ENCODE measurements around the gene EN1. TPM values are rescaled to one million over a fixed set of nuclear protein-coding genes. Genes with fewer than 3 reads are reported as not detected.

The EN1 gene
- total RNA-seq, 4 donors from 2014 or later = not detected

GRCh38 chr2:118847762-118848172 is 319 bp upstream of the EN1 start:
- Histone ChIP-seq H3K36me3 (no peaks in the 10 kb centered on the region), H3K9me3 (no peaks in the 10 kb centered on the region), H3K27me3 (peaks cover 100% of the 10 kb centered on the region), H3K27ac (no peak overlapping the region), H3K4me1 (peaks cover 6 to 42% (median 26%) of the 10 kb centered on the region in 4 donors), H3K4me3 (peak overlapping the region in 2 of 4 donors; percentile 4 to 43)
- 5% methylated on average over 35 of the region's 35 CpGs; no CpG with 5 or more reads in 1 of the 2 donors for WGBS, 2 donors (ENCODE audit: low coverage in 1 of 2)
- TF ChIP-seq POLR2A (IDR thresholded peaks at IDR 0.05) = no peak
- intact Hi-C loops (cut with DNase I; ENCODE audit: low total_unique reads) (no loop called here), in situ Hi-C loops (cut with MboI; ENCODE audit: low pct_ligation_motif_present in 1 of 4, low pct_unique_long_range_greater_than_20kb in 1 of 4, low sequenced_read_pairs in 3 of 4) (no loop called here)
- no peak for DNase-seq

- H3K9me3 ChIP-seq = no peaks in the 10 kb centered on the region
- 1% methylated on average over 38 of the region's 63 CpGs; no CpG with 5 or more reads in 1 of the 2 donors for WGBS, 2 donors (ENCODE audit: low coverage in 1 of 2)
- TF ChIP-seq POLR2AphosphoS5 (IDR thresholded peaks at IDR 0.05) (no peak), CTCF (IDR thresholded peaks at IDR 0.05) (no peak), POLR2A (IDR thresholded peaks at IDR 0.05) (no peak), EP300 (IDR thresholded peaks at IDR 0.05; ENCODE audit: low read depth) (no peak)
- DNase-seq = no peak
- no peak overlapping the region for H3K27ac ChIP-seq
- in situ Hi-C loops (cut with MboI; ENCODE audit: low pct_ligation_motif_present in 1 of 4, low pct_unique_long_range_greater_than_20kb in 1 of 4, low sequenced_read_pairs in 3 of 4) (no loop called here), intact Hi-C loops (cut with DNase I; ENCODE audit: low total_unique reads) (no loop called here)
- no peaks in the 10 kb centered on the region for H3K36me3 ChIP-seq
- peaks cover 10 to 54% (median 35%) of the 10 kb centered on the region in 4 donors for H3K4me1 ChIP-seq
- H3K4me3 ChIP-seq = peak overlapping the region in 2 of 4 donors; percentile 22 to 43
- peaks cover 100% of the 10 kb centered on the region for H3K27me3 ChIP-seq
These were observed 951 bp downstream of the EN1 start for GRCh38 chr2:118846442-118846952.

- Histone ChIP-seq H3K4me1 (peaks cover 10 to 54% (median 35%) of the 10 kb centered on the region in 4 donors), H3K27ac (no peak overlapping the region), H3K9me3 (no peaks in the 10 kb centered on the region), H3K4me3 (no peak overlapping the region), H3K36me3 (no peaks in the 10 kb centered on the region), H3K27me3 (peaks cover 100% of the 10 kb centered on the region)
- intact Hi-C loops (cut with DNase I; ENCODE audit: low total_unique reads) (no loop called here), in situ Hi-C loops (cut with MboI; ENCODE audit: low pct_ligation_motif_present in 1 of 4, low pct_unique_long_range_greater_than_20kb in 1 of 4, low sequenced_read_pairs in 3 of 4) (no loop called here)
- no peak for DNase-seq
- TF ChIP-seq CTCF (IDR thresholded peaks at IDR 0.05) (no peak), EP300 (IDR thresholded peaks at IDR 0.05; ENCODE audit: low read depth) (no peak), POLR2A (IDR thresholded peaks at IDR 0.05) (no peak), POLR2AphosphoS5 (IDR thresholded peaks at IDR 0.05) (no peak)
- WGBS, 2 donors (ENCODE audit: low coverage in 1 of 2) = 15% methylated on average over 32 of the region's 47 CpGs; no CpG with 5 or more reads in 1 of the 2 donors
These were observed 1.7 kb downstream of the EN1 start for GRCh38 chr2:118845522-118846441.

GRCh38 chr2:118845005-118845521 is 2.4 kb downstream of the EN1 start:
- no peak for TF ChIP-seq POLR2AphosphoS5 (IDR thresholded peaks at IDR 0.05)
- TF ChIP-seq POLR2A (IDR thresholded peaks at IDR 0.05) = no peak
- no peak for TF ChIP-seq CTCF (IDR thresholded peaks at IDR 0.05)
- TF ChIP-seq EP300 (IDR thresholded peaks at IDR 0.05; ENCODE audit: low read depth) = no peak
- Histone ChIP-seq H3K27me3 (peaks cover 100% of the 10 kb centered on the region), H3K4me1 (peaks cover 10 to 54% (median 35%) of the 10 kb centered on the region in 4 donors), H3K36me3 (no peaks in the 10 kb centered on the region), H3K27ac (no peak overlapping the region), H3K4me3 (no peak overlapping the region), H3K9me3 (no peaks in the 10 kb centered on the region)
- WGBS, 2 donors (ENCODE audit: low coverage in 1 of 2) = 9% methylated on average over 43 of the region's 43 CpGs; no CpG with 5 or more reads in 1 of the 2 donors
- in situ Hi-C loops (cut with MboI; ENCODE audit: low pct_ligation_motif_present in 1 of 4, low pct_unique_long_range_greater_than_20kb in 1 of 4, low sequenced_read_pairs in 3 of 4) = no loop called here
- intact Hi-C loops (cut with DNase I; ENCODE audit: low total_unique reads) = no loop called here
- no peak for DNase-seq

Measured in transverse colon (tissue), 4 donors.